HG02981 (cell line): Measurements from ENCODE around the gene ZNF266.
A peak's percentile ranks its signal among the peaks of the same experiment; 100 is the strongest.

Source experiments
- ATAC-seq: cut with Tn5 transposase; IDR thresholded peaks from one replicate; pipeline ENCODE4 v1.9.1; 2021; ENCODE audit warnings: mild to moderate bottlenecking, moderate library complexity; ENCODE audit not compliant: unreplicated experiment

Gene ZNF266

GRCh38 chr19:9435279-9436268 lies at the start of gene ZNF266:
Gene ZNF266 (minus strand): TSS chr19:9435573. CDS start chr19:9420089, 15,484 bp downstream.
- ATAC-seq = peak; percentile 92

- no peak for ATAC-seq
Measured at GRCh38 chr19:9485140-9485539, 49.8 kb upstream of the ZNF266 start.

- ATAC-seq = no peak
Measured at GRCh38 chr19:9474975-9475374, 39.6 kb upstream of the ZNF266 start.

GRCh38 chr19:9467161-9467560 lies 31.8 kb upstream of the ZNF266 start:
- no peak for ATAC-seq

GRCh38 chr19:9461938-9462337 lies 26.6 kb upstream of the ZNF266 start:
- no peak for ATAC-seq

GRCh38 chr19:9456018-9456689 lies 20.8 kb upstream of the ZNF266 start:
- ATAC-seq = no peak

GRCh38 chr19:9453953-9454352 lies 18.6 kb upstream of the ZNF266 start:
- no peak for ATAC-seq

GRCh38 chr19:9445037-9445436 lies 9.7 kb upstream of the ZNF266 start:
- ATAC-seq = no peak

- ATAC-seq = no peak
Measured at GRCh38 chr19:9436358-9436757, 985 bp upstream of the ZNF266 start.

GRCh38 chr19:9431475-9431874 lies 3.9 kb downstream of the ZNF266 start:
- no peak for ATAC-seq

- no peak for ATAC-seq
Measured at GRCh38 chr19:9430444-9430843, 4.9 kb downstream of the ZNF266 start.

- no peak for ATAC-seq
Measured at GRCh38 chr19:9427941-9428340, 7.4 kb downstream of the ZNF266 start.

- no peak for ATAC-seq
Measured at GRCh38 chr19:9413240-9413954, 22.0 kb downstream of the ZNF266 start.

- ATAC-seq = no peak
Measured at GRCh38 chr19:9407827-9408226, 27.5 kb downstream of the ZNF266 start.

GRCh38 chr19:9406798-9407352 lies 28.5 kb downstream of the ZNF266 start:
- no peak for ATAC-seq

GRCh38 chr19:9381361-9381785 lies 54.0 kb downstream of the ZNF266 start:
- no peak for ATAC-seq

- ATAC-seq = no peak
Measured at GRCh38 chr19:9370738-9371619, 64.4 kb downstream of the ZNF266 start.

- ATAC-seq = no peak
Measured at GRCh38 chr19:9362905-9363304, 72.5 kb downstream of the ZNF266 start, which contains the start of gene ZNF177. Gene ZNF177 (plus strand): TSS chr19:9363013. CDS start chr19:9378312, 15,299 bp downstream.
